Uterus (tissue), 4 donors: ENCODE measurements around the gene SLC30A7. TPM values are rescaled to one million over a fixed set of nuclear protein-coding genes. Genes with fewer than 3 reads are reported as not detected.

Experiments
- DNase-seq, 2 donors: peaks; one replicate each; pipeline ENCODE4 v3.0.0-alpha.2; 2019 to 2020
- H3K27ac ChIP-seq, 2 donors: fragments of 200-600 bp; sonication (generic); 1 replicate in 1 of 2; 2 replicates in 1 of 2; pipeline ENCODE4 v1.5.1; 2016 to 2018
- H3K27me3 ChIP-seq, 2 donors: fragments of 200-600 bp; sonication (generic); one replicate each; pipeline ENCODE4 v1.5.1; 2018 to 2019; ENCODE audit warnings: control low read depth in 1 of 2
- H3K36me3 ChIP-seq, 2 donors: fragments of 200-600 bp; sonication (generic); one replicate each; pipeline ENCODE4 v1.5.1; 2019; ENCODE audit warnings: control low read depth in 1 of 2
- H3K4me1 ChIP-seq, 2 donors: fragments of 200-600 bp; sonication (generic); one replicate each; pipeline ENCODE4 v1.5.1; 2018 to 2019; ENCODE audit warnings: control low read depth in 1 of 2
- H3K4me3 ChIP-seq, 2 donors: fragments of 200-600 bp; sonication (generic); 1 replicate in 1 of 2; 2 replicates in 1 of 2; pipeline ENCODE4 v1.5.1; 2018 to 2019; ENCODE audit warnings: mild to moderate bottlenecking in 1 of 2
- H3K9me3 ChIP-seq, 2 donors: fragments of 200-600 bp; sonication (generic); one replicate each; pipeline ENCODE4 v1.5.1; 2019; ENCODE audit warnings: control low read depth in 1 of 2
- POLR2A ChIP-seq, 2 donors: fragments of 450-650 bp; IDR thresholded peaks; one replicate each; pipeline ENCODE4 v1.6.1; 2016; ENCODE audit warnings: antibody characterized with exemption in 2 of 2, mild to moderate bottlenecking in 1 of 2, moderate library complexity in 1 of 2
- intact Hi-C: fragments of 100-400 bp; cut with DNase I; formaldehyde crosslinking; loops from one replicate; pipeline ENCODE4 v1.15.1; 2023; ENCODE audit warnings: low total_unique reads
- total RNA-seq, 4 donors: library from RNA; depleted of rRNA in 3 of 4; stranded (reverse); fragments of >200 nt in 3 of 4; gene quantifications; one replicate each; pipeline versions ENCODE4 v1.1.0 to v1.2.4, GENCODE V29; 2014 to 2023
- TF ChIP-seq, protein P1 (sequence below), 4 experiments: fragments of 200-600 bp in 2 of 4; fragments of 450-650 bp in 2 of 4; sonication (generic) in 2 of 4; IDR thresholded peaks; one replicate each; pipeline ENCODE4 v1.5.1; 2016 to 2019; ENCODE audit warnings: antibody characterized with exemption in 4 of 4, mild to moderate bottlenecking in 2 of 4, moderate library complexity in 1 of 4
- donor health status: DM: yes; HTN: yes; CAD: no.

The SLC30A7 gene
- total RNA-seq, 4 donors from 2014 or later: 15.1 to 53.0 (median 22.8) TPM

GRCh38 chr1:101017448-101017847, 121.6 kb downstream of the SLC30A7 start:
- Histone ChIP-seq H3K4me3 (no peak overlapping the region), H3K27me3 (no peaks in the 10 kb centered on the region), H3K36me3 (no peaks in the 10 kb centered on the region), H3K27ac (no peak overlapping the region), H3K4me1 (no peaks in the 10 kb centered on the region), H3K9me3 (no peaks in the 10 kb centered on the region)
- intact Hi-C loops: no loop called here
- TF ChIP-seq POLR2A (IDR thresholded peaks at IDR 0.05): no peak
- TF ChIP-seq, protein P1, sequence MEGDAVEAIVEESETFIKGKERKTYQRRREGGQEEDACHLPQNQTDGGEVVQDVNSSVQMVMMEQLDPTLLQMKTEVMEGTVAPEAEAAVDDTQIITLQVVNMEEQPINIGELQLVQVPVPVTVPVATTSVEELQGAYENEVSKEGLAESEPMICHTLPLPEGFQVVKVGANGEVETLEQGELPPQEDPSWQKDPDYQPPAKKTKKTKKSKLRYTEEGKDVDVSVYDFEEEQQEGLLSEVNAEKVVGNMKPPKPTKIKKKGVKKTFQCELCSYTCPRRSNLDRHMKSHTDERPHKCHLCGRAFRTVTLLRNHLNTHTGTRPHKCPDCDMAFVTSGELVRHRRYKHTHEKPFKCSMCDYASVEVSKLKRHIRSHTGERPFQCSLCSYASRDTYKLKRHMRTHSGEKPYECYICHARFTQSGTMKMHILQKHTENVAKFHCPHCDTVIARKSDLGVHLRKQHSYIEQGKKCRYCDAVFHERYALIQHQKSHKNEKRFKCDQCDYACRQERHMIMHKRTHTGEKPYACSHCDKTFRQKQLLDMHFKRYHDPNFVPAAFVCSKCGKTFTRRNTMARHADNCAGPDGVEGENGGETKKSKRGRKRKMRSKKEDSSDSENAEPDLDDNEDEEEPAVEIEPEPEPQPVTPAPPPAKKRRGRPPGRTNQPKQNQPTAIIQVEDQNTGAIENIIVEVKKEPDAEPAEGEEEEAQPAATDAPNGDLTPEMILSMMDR (IDR thresholded peaks at IDR 0.05): no peak
- no peak for DNase-seq

GRCh38 chr1:101022294-101022693, 126.4 kb downstream of the SLC30A7 start:
- Histone ChIP-seq H3K27me3 (no peaks in the 10 kb centered on the region), H3K4me3 (no peak overlapping the region), H3K36me3 (no peaks in the 10 kb centered on the region), H3K9me3 (no peaks in the 10 kb centered on the region), H3K27ac (no peak overlapping the region), H3K4me1 (peaks cover 0 to 4% of the 10 kb centered on the region in 2 donors)
- DNase-seq: no peak
- TF ChIP-seq POLR2A (IDR thresholded peaks at IDR 0.05): no peak
- TF ChIP-seq, protein P1 (IDR thresholded peaks at IDR 0.05): no peak
- intact Hi-C loops: no loop called here

DNA sequence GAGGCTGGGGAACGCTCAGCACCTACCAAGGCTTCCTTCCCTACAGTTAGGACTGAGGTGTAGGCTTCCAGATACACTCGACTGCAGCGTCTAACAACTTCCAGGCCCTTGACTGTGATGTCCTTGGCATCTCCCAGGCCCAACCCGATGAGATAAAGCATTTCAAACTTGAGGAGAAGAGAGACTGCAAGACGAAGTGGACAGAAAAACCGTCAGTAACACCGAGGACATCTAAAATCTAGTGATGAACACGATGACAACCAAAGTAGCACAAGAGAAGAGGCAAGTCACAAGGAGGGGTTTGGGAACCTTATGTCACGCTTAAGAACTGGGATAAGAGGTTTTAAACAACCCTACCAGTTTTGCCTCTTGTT, 129.4 kb downstream of the SLC30A7 start:
- TF ChIP-seq, protein P1 (IDR thresholded peaks at IDR 0.05): no peak
- TF ChIP-seq POLR2A (IDR thresholded peaks at IDR 0.05): no peak
- Histone ChIP-seq H3K4me1 (peaks cover 0 to 4% of the 10 kb centered on the region in 2 donors), H3K36me3 (no peaks in the 10 kb centered on the region), H3K27me3 (no peaks in the 10 kb centered on the region), H3K4me3 (peak overlapping the region; percentile 56 to 82), H3K27ac (peak overlapping the region; percentile 84 to 86), H3K9me3 (no peaks in the 10 kb centered on the region)
- intact Hi-C loops: no loop called here
- no peak for DNase-seq

DNA sequence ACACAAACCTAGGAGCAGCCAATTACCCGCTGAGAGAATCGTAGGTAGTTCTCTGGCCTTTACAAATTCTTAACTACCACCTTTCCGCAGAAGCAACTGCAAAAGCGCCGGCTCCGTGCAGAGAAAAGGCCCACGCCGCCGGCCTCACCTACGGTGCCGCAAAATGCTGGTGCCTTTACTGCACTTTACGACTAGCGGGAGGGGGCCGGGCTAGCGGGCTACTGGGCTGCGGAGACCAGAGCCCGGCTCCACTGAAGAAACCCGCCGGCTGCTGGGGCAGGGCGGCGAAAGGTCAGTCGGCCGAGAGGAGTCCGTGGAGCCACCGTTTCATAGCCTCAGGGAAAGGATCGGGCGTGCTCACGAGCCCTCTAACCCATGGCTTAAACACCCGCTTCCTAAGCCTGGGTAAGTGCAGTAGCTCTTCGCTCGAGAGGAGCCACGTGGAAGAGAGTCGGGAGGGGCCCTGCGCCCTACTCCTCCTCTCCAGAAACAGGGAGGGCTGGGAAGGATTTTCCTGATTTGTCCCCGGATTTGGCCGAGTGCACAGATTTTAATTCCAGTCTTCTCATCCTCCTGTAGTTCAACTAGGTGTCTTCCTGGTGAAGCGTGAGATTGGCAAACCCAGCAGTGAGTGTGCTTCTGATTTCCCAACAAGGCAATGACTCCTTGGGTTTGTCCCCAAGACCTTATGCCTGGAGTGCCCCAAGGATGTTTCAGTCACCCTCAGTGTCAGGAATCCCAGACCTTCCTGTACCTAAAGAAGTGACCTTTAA, 130.0 kb downstream of the SLC30A7 start, which contains the start of gene DPH5:
Gene DPH5, minus strand, starts transcription at position 128 of the 773 bp plus-strand sequence. CDS start 341 bp downstream, outside the sequence.
- TF ChIP-seq, protein P1 (IDR thresholded peaks at IDR 0.05): no peak
- TF ChIP-seq POLR2A (IDR thresholded peaks at IDR 0.05): peak; percentile 35 to 38
- peak; percentile 84 to 88 for DNase-seq
- Histone ChIP-seq H3K27me3 (no peaks in the 10 kb centered on the region), H3K27ac (peak within 1 kb of the TSS; percentile 84 to 86), H3K36me3 (no peaks in the 10 kb centered on the region), H3K9me3 (no peaks in the 10 kb centered on the region), H3K4me3 (peak within 1 kb of the TSS; percentile 56 to 82), H3K4me1 (peaks cover 0 to 4% of the 10 kb centered on the region in 2 donors)
- intact Hi-C loops: no loop called here

DNA sequence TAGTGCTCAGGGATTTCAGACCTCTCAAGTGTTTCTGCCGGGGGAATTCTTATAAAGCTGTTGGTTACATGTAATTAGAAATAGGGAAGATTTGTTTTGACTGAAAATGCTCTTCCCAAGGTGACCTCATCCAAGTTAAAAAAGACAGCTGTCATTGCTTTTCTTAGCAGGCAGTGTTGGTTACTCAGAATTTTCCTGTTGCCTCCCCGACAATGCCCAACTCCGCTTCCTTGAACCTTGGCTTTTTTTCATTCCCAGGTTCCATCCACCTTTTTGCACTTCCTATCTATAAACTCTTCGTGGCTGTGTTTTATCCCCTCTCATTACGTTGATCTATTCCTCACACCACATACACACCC, 130.5 kb downstream of the SLC30A7 start:
- H3K9me3 ChIP-seq: no peaks in the 10 kb centered on the region
- H3K27ac ChIP-seq: peak overlapping the region; percentile 84 to 86
- no peak for DNase-seq
- no peaks in the 10 kb centered on the region for H3K27me3 ChIP-seq
- H3K4me3 ChIP-seq: peak overlapping the region; percentile 56 to 82
- no peaks in the 10 kb centered on the region for H3K36me3 ChIP-seq
- no peak for TF ChIP-seq POLR2A (IDR thresholded peaks at IDR 0.05)
- TF ChIP-seq, protein P1 (IDR thresholded peaks at IDR 0.05): no peak
- intact Hi-C loops: no loop called here
- peaks cover 0 to 4% of the 10 kb centered on the region in 2 donors for H3K4me1 ChIP-seq
